Hematopoietic multipotent progenitor cell treated with erythropoietin and hydrocortisone succinate and interleukin-3 and kit ligand, for 4 days (in vitro differentiated cells): ENCODE data around the gene CD6.

Experiments used
- DNase-seq: peaks from one replicate; pipeline ENCODE4 v3.0.0-alpha.2; 2015

CD6 gene

DNA sequence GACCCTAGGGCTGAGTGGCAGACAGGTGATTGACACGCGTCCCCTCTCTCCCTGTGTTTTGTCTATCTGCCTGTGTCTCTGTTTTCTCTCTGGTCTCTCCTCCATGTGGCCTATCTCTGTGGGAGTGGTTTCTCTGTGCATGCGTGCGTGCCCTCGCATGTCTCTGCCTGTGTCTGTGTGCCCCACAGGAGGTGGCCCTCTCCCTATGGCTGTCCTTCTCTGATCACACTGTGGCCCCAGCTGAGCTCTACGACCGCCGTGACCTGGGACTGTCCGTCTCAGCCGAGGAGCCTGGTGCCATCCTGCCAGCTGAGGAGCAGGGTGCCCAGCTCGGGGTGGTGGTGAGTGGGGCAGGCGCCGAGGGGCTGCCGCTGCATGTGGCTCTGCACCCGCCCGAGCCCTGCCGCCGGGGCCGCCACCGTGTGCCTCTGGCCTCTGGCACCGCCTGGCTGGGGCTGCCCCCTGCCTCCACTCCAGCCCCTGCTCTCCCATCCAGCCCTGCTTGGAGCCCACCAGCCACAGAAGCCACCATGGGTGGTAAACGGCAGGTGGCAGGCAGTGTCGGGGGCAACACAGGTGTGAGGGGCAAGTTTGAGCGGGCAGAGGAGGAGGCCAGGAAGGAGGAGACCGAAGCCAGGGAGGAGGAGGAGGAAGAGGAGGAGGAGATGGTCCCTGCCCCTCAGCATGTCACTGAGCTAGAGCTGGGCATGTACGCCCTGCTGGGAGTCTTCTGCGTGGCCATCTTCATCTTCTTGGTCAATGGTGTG, 35.6 kb upstream of the CD6 start:
- DNase-seq, result no peak

DNA sequence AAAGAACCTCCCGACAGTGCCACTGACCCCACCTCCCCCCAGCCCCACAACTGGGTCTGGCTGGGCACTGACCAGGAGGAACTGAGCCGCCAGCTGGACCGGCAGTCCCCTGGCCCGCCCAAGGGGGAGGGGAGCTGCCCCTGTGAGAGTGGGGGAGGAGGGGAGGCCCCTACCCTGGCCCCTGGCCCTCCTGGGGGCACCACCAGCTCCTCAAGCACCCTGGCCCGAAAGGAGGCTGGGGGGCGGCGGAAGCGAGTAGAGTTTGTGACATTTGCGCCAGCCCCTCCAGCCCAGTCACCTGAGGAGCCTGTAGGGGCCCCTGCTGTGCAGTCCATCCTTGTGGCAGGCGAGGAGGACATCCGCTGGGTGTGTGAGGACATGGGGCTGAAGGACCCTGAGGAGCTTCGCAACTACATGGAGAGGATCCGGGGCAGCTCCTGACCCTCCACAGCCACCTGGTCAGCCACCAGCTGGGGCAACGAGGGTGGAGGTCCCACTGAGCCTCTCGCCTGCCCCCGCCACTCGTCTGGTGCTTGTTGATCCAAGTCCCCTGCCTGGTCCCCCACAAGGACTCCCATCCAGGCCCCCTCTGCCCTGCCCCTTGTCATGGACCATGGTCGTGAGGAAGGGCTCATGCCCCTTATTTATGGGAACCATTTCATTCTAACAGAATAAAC, 34.9 kb upstream of the CD6 start:
- no peak for DNase-seq

DNA sequence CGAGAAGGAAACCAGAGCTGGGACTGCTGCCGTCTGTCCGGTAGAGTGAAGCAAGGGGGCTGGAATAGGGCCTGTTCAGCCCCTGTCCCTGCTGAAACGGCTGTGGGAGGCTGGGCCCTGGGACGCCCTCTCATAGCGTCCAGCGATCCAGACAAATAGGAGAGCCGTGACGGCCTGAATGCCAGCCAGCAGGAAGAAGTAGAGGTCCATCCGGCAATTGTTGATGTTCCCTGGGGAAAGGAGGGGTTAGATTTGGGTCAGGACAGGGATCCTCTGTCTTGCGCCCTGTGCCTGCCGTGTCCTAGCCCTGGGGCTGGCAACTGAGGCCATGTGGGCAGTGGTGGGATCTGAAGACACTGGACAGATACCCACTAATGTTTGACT, 34.3 kb upstream of the CD6 start:
- DNase-seq, result no peak

DNA sequence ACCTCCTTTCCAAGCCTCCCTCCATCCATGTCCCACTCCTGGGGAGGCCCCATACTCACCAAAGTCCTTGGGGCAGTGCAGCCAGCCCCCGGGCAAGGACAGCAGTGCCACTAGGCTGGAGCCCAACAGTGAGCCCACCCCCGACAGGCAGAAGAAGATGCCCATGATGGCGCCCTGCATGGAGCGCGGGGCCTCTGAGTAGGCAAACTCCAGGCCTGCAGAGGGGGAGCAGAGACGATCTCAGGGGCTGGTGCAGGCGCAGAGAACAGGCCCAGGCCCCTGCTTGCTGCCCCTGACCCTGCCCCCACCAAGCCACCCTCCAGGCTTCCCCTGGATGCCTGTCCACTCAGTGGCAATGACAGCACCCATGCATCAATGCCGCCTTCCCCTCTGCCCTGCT, 33.7 kb upstream of the CD6 start:
- no peak for DNase-seq

DNA sequence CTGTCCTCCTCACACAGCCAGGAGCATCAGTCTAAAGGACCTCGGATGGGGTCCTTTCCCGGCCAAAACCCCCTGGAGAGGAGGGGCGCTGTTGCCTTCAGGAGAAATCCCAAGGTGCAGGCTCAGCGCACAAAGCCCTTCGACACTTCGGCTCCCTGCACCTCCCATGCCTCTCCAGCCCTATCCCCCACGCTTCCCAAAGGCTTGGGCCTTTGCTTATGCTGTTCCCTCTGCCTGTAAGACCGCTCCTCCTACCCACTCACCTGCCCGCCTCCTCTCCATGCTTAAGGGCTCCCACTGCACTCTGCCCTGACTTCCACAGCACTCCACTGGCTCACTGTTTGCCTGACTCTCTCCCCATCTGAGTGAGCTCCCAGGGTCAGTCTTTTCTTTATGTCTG, 33.0 kb upstream of the CD6 start:
- no peak for DNase-seq

DNA sequence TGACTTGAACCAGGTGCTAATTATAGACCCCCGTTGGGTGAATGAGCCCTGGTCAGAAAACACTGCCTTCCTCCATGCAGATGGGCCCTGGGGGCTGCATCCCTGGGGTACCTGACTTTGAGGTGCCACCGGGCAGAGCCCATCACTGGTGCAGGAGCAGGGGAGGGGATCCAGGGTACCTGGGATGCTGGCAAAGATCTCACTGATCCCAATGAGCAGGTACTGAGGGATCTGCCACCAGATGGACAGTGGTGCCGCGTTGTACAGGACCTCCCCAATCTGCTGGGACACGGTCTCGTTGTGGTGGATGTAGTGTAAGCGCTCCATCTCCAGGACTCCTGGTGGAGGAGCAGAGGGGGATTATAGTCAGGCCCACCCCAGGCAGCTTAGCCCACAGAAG, 32.2 kb upstream of the CD6 start:
- DNase-seq, result no peak

DNA sequence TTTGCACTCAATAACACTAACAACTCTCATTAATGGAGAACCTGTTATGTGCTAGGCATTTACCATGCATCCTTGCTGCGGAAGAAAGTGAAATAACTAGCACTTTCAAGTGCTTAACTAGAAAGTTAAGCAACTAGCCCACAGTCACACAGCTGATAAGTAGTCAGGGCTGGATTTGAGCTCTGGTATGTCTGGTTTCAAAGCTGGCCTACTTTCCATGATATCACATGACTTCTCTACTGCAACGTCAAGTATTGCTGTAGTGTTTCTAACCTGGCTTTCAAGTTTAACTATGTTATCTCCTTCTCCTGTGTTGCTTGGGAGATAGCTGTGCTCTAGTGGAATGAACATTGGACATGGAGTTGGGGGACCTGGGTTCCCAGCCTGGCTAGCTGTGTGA, 31.6 kb upstream of the CD6 start:
- no peak for DNase-seq

DNA sequence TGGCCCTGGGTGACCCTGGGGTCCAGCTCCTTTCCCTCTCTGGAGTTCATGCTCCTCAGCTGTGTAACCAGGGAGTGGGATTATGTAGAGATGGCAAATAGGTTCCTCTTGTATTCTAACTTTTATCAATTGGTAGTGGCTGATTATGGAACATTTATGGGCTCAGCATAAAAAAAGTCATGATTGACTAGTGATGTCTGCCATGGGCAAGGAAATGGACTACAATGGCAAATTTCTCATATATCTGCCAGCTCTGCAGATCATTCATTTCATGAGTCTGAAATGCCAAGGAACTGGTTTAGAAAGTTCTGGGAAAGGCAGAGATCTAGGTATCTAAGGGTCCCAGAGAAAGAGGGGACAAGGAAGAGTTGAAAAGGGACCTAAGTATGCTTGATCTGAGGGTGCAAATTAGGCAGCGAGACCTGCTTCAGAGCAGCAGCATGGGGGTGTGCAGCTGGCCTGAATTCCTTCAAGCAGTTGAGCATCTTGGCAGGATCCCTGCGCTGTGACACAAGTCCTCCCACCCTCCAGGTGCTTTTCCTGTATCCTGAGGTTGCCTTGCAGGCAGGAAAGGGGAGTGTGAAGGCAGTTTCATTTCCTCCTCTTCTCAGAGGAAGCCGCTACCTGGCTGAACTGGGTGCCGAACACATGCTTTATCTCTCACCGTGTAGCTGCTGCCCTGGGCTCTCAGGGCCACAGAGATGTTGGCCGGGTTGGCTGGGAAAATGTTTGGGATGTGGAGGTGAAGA, 29.9 kb upstream of the CD6 start:
- no peak for DNase-seq

DNA sequence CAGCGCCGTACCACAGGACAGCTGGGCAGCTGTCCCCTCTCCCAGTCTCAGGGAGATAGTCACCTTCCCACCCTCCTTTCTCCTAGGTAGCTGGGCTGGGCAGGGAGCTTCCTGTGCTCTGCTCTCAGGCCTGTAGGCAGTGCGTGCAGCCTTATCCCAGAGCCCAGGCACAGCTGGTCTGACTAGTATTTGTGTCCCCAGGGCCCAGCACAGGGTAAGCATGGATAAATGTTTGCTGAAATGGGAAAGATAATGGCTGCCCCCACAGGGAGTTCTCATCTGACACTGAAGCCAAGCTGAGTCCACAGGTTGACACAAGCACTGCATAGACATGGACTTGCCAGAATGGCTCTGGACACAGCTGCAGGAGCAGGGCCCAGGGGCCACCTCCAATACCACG, 29.3 kb upstream of the CD6 start:
- DNase-seq, result no peak

DNA sequence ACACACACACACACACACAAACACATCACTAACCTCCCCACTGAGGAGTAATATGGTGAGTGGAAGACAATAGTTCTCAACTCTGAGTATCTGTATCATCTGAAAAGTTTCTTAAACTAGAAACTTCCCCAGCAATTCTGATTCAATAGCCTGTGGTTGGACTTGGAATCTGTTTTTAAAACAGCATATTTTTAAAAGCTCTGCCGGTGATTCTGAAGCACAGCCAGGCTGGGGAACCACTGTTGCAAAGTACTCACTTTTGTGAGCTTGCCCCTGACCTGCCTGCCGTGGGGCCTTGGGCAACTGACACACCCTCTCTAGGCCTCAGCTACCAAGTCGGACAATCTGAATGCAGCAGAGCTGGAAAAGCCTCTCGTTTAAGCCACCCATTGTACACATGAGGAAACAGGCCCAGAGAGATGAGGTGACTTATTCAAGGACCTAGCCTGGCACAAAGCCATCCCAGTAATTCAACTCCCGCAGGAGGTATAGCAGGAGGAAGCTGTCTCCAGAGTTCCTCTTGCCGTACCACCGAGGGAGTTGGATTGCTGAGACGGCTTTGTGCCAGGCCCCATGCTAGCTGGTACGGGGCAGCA, 28.4 kb upstream of the CD6 start:
- no peak for DNase-seq

DNA sequence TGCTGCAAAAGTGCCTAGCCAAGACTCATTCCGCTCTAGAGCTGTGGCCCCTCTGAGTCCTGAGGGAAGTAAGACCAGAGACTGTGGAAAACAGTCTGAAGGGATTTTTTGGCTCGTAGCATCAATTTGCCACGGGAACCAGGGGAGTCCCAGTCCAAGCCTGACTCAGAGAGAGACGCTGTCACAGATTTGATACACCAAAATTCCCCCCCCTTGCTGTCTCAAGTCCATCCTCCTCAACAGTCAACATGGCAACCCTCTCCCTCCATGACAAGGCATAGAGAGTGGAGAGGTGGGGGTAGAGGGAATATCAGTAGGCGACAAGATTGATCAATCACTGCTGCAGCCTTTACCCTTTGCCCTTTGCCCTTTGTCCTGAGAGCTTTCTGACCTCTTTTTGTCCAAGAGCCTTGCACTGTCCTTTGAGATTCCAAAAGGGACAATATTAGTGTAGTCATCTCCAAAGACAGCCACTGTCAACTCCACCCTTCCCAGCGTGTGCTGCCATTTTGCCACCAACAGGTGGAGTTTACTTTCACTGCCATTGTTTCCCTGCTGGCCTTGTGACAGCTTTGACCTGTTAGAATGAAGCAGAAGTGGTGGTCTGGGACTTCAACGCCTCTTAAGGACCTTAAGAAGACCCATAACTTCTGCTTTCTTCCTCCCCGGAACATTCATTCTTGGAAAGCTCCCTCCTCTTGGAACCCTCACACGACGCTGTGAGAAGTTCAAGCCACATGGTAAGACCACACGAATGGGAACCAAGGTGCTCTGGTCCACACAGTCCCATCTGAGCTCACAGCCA, 26.8 kb upstream of the CD6 start:
- DNase-seq, result peak; percentile 63

DNA sequence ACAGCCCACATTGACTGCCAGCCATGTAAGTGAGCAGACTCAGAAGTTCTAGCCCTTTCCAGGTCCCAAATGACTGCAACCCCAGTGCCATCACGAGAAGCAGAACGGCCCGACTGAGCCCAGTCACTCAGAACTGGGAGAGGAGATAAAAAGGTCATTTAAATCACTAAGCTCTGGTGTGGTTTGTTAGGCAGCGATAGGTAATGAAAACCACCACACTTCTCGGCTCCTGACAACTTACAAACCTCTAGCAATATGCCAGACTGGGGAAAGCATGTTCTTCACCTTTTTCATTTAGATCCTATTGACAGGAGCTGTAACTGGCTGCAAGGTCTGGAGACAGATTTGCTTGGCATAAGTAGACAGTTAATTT, 26.2 kb upstream of the CD6 start:
- DNase-seq, result peak; percentile 68

DNA sequence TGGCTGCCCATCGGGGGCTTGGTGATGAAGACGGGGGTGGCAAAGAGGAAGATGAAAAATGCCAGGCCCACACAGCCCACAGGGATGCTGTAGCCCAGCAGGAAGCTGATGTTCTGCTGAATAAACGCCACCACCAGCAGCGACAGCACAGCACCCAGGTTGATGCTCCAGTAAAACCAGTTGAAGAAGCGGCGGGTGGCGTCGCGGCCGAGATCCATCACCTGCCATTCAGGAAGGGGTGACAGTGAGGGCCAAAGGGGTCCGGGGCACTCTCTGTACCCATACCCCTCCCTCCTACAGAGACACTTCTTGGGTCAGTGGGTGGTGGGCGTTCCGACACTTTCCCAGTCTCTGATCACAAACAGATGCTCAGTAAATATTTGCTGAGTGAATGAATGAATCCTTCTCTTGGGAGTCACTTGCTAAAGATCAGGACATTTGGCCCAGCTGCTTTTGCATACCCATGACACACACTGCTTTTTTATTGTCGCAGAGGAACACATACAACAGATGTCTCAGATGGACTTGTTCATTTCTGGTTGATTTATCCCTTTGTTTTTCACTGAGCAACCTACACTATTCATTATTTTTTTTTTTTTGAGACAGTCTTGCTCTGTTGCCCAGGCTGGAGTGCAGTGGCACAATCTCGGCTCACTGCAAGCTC, 24.7 kb upstream of the CD6 start:
- DNase-seq, result no peak

DNA sequence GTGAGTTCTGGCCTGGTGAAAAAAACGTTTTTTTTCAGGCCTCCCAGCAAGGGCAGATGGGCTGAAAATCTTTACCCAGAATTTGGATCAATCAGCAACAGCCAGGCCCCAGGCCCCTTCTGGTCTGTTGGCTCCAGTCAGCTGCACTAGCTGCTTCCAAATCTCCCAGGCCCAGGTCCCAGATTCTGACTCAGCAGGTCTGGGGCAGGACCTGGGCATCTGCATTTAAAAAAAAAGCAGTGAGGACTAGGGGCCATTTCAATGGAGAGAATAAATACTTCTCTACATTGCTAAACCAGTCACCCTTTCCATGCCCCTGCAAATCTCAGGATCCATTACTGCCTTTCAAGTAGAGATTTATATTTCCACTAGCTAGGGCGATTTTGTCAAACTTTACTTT, 23.8 kb upstream of the CD6 start:
- no peak for DNase-seq

DNA sequence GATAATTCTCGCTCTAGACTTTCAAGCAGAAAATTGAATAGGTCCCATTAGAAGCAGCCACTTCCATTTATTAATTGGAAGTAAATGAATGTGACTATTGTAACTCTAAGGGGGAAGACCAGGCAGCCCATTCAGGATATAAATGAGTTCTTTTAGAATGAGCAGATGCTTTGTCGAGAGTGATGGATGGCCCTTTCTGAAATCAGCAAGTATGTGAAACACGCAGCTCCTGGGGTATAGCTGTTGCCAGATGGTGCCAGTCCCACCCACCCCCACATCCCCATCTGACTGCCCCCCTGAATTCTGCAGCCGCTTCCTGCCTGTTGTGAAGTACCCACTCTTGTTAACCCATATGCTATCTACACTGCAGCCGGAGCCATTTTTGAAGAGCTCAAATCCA, 23.2 kb upstream of the CD6 start:
- no peak for DNase-seq

DNA sequence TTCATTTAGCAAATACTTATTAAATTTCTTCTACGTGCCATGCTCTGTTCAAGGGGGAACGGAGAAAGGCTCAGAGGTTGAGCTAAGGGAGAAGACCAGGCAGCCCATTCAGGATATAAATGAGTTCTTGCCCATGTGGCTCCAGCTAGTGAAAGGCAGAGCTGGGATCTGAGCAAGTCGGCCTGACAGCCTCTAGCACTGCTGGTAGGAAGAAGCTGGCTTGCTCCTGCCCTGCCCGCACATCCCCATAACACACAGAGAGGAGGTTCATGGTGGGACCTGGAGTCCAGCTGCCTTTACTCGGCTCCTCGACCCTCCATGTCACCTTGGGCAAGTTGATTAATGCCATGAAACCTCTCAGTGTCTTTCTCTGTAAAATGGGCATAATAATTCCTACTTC, 21.5 kb upstream of the CD6 start:
- no peak for DNase-seq

DNA sequence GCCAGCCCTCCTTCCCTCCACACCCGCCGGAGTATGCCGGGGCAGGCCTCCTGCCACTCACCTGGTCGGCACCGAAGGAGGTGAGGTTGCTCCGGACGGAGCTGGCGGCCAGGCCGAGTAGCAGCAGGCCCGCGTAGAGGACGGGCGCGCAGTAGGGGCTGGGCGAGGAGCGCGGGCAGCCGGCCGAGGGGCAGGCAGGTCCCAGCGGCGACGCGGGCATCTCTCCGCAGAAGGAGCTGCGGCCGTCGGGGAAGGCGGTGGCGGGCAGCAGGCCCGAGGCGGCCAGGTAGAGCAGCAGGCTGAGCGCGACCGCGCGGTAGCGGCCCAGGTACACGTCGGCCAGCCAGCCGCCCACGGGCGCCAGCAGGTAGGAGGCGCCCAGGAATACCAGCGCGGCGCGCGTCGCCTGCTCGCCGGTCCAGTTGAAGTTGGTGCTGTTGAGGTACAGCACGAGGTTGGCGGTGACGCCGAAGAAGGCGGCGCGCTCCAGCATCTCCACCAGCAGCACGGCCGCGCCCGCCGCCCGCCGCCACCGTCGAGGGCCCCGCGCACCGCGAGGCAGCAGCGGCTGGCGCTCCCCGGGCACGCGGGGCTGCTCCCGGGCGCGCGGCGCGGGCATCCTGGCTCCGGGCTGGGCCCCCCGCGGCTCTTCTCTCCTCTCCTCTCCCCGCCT, 20.4 kb upstream of the CD6 start:
- no peak for DNase-seq

DNA sequence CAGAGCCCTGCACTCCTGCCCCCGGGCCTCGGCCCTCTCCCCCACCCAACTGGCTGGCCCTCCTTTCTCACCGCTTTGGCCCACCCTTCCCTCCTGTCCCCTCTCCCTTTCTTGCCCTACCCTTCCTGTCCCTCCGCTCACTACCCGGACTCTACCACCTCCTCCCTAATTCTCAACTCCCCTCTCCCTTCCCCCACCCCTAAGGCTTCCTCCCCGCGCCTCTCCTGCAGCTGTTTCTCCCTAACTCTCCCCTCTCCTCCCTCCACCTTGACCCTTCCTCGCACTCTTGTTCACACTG, 19.9 kb upstream of the CD6 start:
- DNase-seq, result no peak

DNA sequence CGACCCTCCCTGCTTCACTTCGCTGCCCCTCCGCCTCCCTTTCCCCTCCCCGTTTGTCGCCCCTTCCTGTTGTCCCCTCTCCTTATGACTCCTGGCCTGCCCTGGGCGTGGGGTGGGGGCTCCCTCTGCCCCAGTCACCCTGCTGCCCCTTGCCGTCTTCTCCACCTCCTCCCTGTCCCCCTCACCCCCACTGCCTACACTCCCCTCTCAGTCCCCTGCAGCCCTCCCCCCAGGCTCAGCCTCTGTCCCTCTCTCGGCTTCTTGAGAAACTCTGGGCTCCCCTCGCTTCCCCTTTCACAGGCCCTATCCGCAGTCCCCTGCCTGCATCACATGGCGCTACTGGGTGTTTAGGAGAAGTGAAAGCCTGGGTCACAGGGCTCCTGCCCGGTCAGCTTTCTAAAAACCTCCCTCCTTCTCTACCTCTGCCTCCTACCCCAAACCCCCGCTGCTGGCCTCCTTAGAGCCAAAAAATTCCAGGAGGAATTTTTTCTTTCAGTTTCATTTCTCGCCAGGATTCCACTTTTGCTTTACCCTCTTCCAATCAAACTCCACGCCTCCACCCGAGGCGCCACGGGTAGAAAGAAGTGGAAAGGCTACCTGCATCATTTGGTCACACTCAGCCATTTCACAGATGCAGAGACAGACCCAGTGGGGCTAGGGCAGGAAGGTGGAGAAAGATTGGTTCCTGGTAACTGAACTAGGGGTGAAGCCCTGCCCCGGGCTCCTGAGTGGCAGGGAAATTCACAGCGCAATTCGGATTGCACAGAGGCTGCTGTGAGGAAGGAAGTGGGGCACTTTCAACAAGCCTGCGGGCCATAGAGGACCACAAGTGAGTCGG, 19.4 kb upstream of the CD6 start, which contains the start of gene SLC15A3:
SLC15A3 (minus strand) TSS at position 273 of the 838 bp plus-strand sequence. CDS start 625 bp downstream, outside the sequence.
- DNase-seq, result peak; percentile 88

DNA sequence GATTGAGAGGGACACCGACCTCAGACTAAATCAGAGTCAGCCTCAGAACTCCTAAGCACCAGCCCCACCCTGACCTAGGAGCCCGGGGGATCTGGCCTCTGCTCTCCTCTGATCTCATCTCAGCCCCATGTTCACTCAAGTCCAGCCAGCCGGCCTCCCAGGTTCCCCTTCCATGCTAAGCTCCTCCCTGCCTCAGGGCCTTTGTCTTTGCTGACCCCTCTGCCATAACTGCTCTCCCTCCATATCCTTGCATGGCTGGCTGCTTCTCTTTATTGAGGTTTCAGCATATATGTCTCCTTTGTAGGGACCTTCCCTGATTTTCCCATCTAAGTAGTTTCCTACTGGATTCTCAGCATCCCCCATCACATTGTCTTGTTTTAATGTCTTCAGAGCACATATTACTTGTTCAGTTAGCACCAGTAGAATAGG, 18.7 kb upstream of the CD6 start:
- DNase-seq, result no peak

DNA sequence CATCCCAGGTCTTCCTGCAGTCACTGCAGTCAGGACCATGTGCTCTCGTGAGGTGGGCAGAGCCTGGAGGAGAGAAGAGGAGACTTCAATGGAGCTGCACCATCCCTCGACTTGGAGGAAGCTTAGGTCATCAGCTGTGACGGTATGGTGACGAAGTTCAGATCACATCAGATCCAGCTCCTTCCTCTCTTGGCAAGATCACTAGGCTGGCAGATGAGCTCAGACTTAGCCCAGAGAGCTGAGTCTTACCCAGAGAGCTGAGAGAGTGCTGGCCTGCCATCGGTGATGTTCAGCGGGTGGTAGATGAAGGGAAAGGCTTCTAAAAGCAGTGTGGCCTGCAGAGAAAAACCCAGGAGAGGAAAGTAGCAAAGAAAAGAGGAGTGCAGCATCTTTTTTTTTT, 17.7 kb upstream of the CD6 start:
- peak; percentile 32 for DNase-seq
